Nephron (organoid): ENCODE results near the gene NHLRC4.

Experiments
- H3K27ac Mint-ChIP-seq, 3 experiments: 2 replicates each; pipeline ENCODE4 v1.8.0; 2020; ENCODE audit warnings: mixed read lengths in 3 of 3, mild to moderate bottlenecking in 2 of 3, moderate library complexity in 1 of 3
- H3K27me3 Mint-ChIP-seq: 2 replicates; pipeline ENCODE4 v1.8.0; 2021; ENCODE audit warnings: low read depth, mild to moderate bottlenecking, moderate library complexity, mixed read lengths
- H3K36me3 Mint-ChIP-seq: 2 replicates; pipeline ENCODE4 v1.8.0; 2020; ENCODE audit warnings: low read depth, mixed read lengths
- H3K4me1 Mint-ChIP-seq: 2 replicates; pipeline ENCODE4 v1.8.0; 2020; ENCODE audit warnings: mixed read lengths
- H3K4me3 Mint-ChIP-seq, 3 experiments: 2 replicates each; pipeline ENCODE4 v1.8.0; 2020; ENCODE audit warnings: mild to moderate bottlenecking in 3 of 3, mixed read lengths in 3 of 3, moderate library complexity in 2 of 3
- H3K9me3 Mint-ChIP-seq: 2 replicates; pipeline ENCODE4 v1.8.0; 2020; ENCODE audit warnings: mixed read lengths
- CTCF ChIP-seq, 3 experiments: fragments of 200-600 bp; sonication (generic); IDR thresholded peaks; one replicate each; pipeline ENCODE4 v1.5.0; 2021; ENCODE audit warnings: antibody characterized with exemption in 3 of 3; ENCODE audit not compliant: unreplicated experiment in 3 of 3

Gene NHLRC4

GRCh38 chr16:549544-550263 lies 17.1 kb upstream of the NHLRC4 start:
- Mint-ChIP-seq H3K36me3 (peaks cover 4% of the 10 kb centered on the region), H3K27ac (no peak overlapping the region), H3K4me1 (peaks cover 5% of the 10 kb centered on the region), H3K9me3 (no peaks in the 10 kb centered on the region), H3K27me3 (no peaks in the 10 kb centered on the region), H3K4me3 (no peak overlapping the region)
- TF ChIP-seq CTCF (IDR thresholded peaks at IDR 0.05; ENCODE audit: unreplicated experiment in 3 of 3), result no peak

GRCh38 chr16:551210-551609 lies 15.6 kb upstream of the NHLRC4 start:
- peaks cover 4% of the 10 kb centered on the region for H3K36me3 Mint-ChIP-seq

GRCh38 chr16:552171-552570 lies 14.6 kb upstream of the NHLRC4 start:
- Mint-ChIP-seq H3K36me3 (peaks cover 4% of the 10 kb centered on the region), H3K27ac (no peak overlapping the region), H3K27me3 (peaks cover 4% of the 10 kb centered on the region), H3K4me3 (no peak overlapping the region), H3K4me1 (peaks cover 5% of the 10 kb centered on the region), H3K9me3 (no peaks in the 10 kb centered on the region)
- TF ChIP-seq CTCF (IDR thresholded peaks at IDR 0.05; ENCODE audit: unreplicated experiment in 3 of 3), result no peak

More at GRCh38 chr16:551210-551609, 15.6 kb upstream of the NHLRC4 start:
- TF ChIP-seq CTCF (IDR thresholded peaks at IDR 0.05; ENCODE audit: unreplicated experiment in 3 of 3), result no peak
- Mint-ChIP-seq H3K9me3 (no peaks in the 10 kb centered on the region), H3K27ac (no peak overlapping the region), H3K4me1 (peaks cover 5% of the 10 kb centered on the region), H3K4me3 (no peak overlapping the region), H3K27me3 (no peaks in the 10 kb centered on the region)

- Mint-ChIP-seq H3K27ac (no peak overlapping the region), H3K4me3 (no peak overlapping the region), H3K4me1 (peaks cover 5% of the 10 kb centered on the region), H3K9me3 (no peaks in the 10 kb centered on the region), H3K36me3 (peaks cover 4% of the 10 kb centered on the region), H3K27me3 (peaks cover 15% of the 10 kb centered on the region)
- no peak for TF ChIP-seq CTCF (IDR thresholded peaks at IDR 0.05; ENCODE audit: unreplicated experiment in 3 of 3)
Measured at GRCh38 chr16:553601-554296, 13.1 kb upstream of the NHLRC4 start.

GRCh38 chr16:554297-554621 lies 12.5 kb upstream of the NHLRC4 start:
- TF ChIP-seq CTCF (IDR thresholded peaks at IDR 0.05; ENCODE audit: unreplicated experiment in 3 of 3), result no peak
- peaks cover 5% of the 10 kb centered on the region for H3K4me1 Mint-ChIP-seq
- no peak overlapping the region for H3K4me3 Mint-ChIP-seq
- peaks cover 17% of the 10 kb centered on the region for H3K27me3 Mint-ChIP-seq
- H3K9me3 Mint-ChIP-seq, result no peaks in the 10 kb centered on the region
- peaks cover 4% of the 10 kb centered on the region for H3K36me3 Mint-ChIP-seq
- peak overlapping the region in 2 of 3 experiments; percentile 10 to 49 for H3K27ac Mint-ChIP-seq
